Measurements from ENCODE around the gene REM2.
A peak's percentile ranks its signal among the peaks of the same experiment; 100 is the strongest.
"Not testable (repeated sequence)": the region's sequence is repeated elsewhere in the genome, so short reads cannot be mapped to it uniquely, and the experiment has no call there.

REM2 gene

DNA sequence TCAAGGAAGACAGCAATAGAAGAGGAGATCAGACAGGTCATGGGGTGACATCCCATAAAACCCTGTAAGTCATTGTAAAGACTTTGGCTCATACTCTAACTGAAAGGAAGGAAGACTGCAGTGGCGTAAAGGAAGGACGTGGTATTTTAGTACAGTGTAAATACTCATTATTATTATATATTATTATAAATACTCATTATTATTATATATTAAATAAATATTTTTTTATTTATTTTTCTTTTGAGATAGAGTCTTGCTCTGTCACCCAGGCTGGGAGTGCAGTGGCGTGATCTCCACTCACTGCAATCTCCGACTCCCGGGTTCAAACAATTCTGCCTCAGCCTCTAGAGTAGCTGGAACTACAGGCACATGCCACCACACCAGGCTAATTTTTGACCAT is 26.6 kb upstream of the REM2 start:
- no peak overlapping the region for H3K4me3 ChIP-seq (replicated peaks in 1 of 2; ENCODE audit: low read depth in 2 of 2, low read length in 2 of 2)
- DNase-seq (ENCODE audit: low read depth in 2 of 2), result no peak
- TF ChIP-seq, protein P1, sequence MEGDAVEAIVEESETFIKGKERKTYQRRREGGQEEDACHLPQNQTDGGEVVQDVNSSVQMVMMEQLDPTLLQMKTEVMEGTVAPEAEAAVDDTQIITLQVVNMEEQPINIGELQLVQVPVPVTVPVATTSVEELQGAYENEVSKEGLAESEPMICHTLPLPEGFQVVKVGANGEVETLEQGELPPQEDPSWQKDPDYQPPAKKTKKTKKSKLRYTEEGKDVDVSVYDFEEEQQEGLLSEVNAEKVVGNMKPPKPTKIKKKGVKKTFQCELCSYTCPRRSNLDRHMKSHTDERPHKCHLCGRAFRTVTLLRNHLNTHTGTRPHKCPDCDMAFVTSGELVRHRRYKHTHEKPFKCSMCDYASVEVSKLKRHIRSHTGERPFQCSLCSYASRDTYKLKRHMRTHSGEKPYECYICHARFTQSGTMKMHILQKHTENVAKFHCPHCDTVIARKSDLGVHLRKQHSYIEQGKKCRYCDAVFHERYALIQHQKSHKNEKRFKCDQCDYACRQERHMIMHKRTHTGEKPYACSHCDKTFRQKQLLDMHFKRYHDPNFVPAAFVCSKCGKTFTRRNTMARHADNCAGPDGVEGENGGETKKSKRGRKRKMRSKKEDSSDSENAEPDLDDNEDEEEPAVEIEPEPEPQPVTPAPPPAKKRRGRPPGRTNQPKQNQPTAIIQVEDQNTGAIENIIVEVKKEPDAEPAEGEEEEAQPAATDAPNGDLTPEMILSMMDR (IDR thresholded peaks at IDR 0.05; ENCODE audit: low read depth, low read length), result no peak

DNA sequence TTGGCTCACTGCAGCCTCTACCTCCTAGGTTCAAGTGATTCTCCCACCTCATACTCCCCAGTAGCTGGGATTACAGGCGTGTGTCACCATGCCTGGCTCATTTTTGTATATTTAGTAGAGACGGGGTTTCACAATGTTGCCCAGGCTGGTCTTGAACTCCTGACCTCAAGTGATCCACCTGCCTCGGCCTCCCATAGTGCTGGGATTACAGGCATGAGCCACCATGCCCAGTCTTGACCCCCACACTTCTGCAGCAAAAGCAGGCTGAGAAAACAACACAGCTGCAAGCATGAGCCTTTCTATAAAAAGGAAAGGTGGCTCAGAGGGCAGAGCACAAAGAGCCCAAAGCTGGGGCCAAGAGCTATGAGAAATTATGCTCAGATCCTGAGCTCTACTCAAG is 22.6 kb upstream of the REM2 start:
- H3K4me3 ChIP-seq (replicated peaks in 1 of 2; ENCODE audit: low read depth in 2 of 2, low read length in 2 of 2), result not testable (repeated sequence)

DNA sequence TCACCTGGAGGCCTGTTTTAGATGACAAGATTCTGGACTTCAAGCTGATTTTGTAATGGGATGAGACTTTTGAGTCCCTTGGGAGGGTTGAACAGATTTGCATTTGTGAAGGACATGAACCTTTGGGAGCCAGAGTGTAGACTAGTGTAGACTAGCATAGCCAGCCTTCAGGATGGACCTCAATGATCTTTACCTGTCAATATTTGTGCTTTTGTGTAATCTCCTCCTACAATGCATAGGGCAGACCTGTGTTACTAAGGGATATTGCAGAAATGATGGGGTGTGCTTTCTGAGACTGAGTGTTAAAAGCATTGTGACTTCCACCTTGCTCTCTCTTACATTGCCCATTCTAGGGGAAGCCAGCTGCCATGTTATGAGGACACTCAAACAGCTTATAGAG is 21.4 kb upstream of the REM2 start:
- DNase-seq (ENCODE audit: low read depth in 2 of 2), result no peak
- H3K4me3 ChIP-seq (replicated peaks in 1 of 2; ENCODE audit: low read depth in 2 of 2, low read length in 2 of 2), result no peak overlapping the region
- TF ChIP-seq, protein P1 (IDR thresholded peaks at IDR 0.05; ENCODE audit: low read depth, low read length), result no peak

More for the DNA sequence above, 22.6 kb upstream of the REM2 start:
- not testable (repeated sequence) for DNase-seq (ENCODE audit: low read depth in 2 of 2)

DNA sequence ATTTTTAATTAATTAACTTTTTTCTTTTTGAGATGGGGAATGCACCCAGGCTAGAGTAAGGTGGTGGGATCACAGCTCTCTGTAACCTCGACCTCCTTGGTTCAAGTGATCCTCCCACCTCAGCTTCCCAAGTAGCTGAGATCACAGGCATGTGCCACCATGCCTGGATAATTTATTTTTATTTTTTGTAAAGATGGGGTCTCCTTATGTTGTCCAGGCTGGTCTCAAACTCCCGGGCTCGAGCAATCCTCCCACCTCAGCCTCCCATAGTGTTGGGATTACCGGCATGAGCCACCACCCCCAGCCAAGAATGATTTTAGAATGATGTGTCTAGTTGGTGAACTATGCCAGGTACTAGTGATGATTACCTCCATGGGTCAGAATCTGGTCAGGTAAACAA is 18.0 kb upstream of the REM2 start:
- H3K4me3 ChIP-seq (replicated peaks in 1 of 2; ENCODE audit: low read depth in 2 of 2, low read length in 2 of 2), result no peak overlapping the region
- no peak for DNase-seq (ENCODE audit: low read depth in 2 of 2)
- TF ChIP-seq, protein P1 (IDR thresholded peaks at IDR 0.05; ENCODE audit: low read depth, low read length), result no peak

DNA sequence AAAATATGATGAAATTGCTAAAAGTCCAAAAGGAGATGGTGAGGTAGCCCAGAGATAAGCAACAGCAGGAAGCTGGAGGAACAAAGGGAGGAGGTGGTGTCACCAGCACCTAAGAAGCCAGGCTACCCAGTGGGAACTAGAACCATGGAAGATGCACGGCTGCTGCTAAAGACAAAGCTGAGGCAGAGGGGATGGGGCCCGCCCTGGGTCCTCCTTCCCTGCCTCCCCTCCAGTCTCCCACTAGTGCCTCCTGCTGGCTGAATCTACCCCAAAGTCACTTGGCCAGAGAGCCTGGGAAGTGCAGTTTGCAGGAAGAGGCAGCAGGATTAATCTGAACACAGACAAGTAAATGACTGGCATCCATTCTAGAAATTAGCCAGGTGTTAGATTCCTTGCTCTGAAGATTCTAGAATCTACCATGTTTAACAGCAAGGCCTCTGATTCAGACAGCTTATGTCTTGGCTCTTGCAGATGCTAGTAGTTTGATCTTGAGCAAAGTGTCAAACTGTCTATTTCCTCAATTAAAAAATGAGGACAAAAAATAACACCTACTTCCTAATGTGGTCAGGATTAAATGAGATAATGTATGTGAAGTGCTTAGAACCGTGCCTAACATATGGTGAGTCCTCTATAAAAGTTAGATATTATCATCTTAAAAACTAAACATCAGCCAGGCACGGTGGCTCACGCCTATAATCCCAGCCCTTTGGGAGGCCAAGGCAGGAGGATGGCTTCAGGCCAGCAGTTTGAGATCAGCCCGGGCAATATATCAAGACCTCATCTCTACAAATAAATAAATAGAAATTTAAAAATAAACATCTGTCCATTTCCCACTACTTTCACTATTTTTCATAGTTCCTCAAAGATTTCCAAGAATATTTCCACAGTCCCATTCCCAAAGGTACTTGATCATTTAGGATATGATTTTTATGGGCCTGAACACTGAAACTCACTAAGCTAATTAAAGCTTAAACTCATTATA is 17.3 kb upstream of the REM2 start:
- no peak overlapping the region for H3K4me3 ChIP-seq (replicated peaks in 1 of 2; ENCODE audit: low read depth in 2 of 2, low read length in 2 of 2)
- TF ChIP-seq, protein P1 (IDR thresholded peaks at IDR 0.05; ENCODE audit: low read depth, low read length), result peak; percentile 41
- DNase-seq (ENCODE audit: low read depth in 2 of 2), result no peak

DNA sequence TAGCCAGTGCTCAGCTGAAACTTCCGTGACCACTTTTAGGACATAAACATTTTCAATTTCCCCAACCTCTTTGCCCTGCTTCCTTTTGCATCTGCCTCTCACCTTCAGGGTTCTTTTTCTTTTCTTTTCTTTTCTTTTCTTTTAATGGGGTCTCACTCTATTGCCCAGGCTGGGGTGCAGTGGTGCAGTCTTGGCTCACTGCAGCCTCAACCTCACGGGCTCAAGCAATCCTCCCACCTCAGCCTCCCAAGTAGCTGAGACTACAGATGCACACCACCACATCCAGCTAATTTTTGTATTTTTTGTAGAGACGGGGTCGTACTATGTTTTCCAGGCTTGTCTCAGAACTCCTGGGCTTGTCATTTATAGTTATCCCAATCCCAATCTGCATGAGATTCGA is 16.1 kb upstream of the REM2 start:
- H3K4me3 ChIP-seq (replicated peaks in 1 of 2; ENCODE audit: low read depth in 2 of 2, low read length in 2 of 2), result no peak overlapping the region
- no peak for DNase-seq (ENCODE audit: low read depth in 2 of 2)

DNA sequence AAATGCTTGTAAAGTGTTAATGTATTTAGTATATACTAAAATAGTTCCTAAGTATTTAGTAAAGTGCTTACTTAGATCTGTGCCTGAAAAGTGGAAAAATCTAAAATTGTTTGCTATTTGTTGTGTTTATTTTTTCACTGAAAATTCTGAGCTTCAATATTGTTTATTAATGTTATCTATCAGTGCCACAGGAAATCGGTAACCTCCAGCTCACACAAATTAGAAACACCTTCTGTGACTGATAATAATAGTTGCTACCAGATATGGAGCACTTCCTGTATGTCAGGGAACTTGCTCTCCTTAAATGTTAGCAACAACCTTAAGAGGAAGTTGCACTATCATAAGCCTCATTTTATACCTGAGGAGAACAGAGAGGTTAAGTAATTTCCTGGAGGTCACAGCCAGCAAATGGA is 12.2 kb upstream of the REM2 start:
- no peak for DNase-seq (ENCODE audit: low read depth in 2 of 2)
- H3K4me3 ChIP-seq (replicated peaks in 1 of 2; ENCODE audit: low read depth in 2 of 2, low read length in 2 of 2), result peak overlapping the region; percentile 63 to 87
- TF ChIP-seq, protein P1 (IDR thresholded peaks at IDR 0.05; ENCODE audit: low read depth, low read length), result no peak

More for the DNA sequence above, 16.1 kb upstream of the REM2 start:
- TF ChIP-seq, protein P1 (IDR thresholded peaks at IDR 0.05; ENCODE audit: low read depth, low read length), result no peak
